C4-2B (cell line): Measurements from ENCODE around the gene MIGA2.
"Not testable (repeated sequence)": the region's sequence is repeated elsewhere in the genome, so short reads cannot be mapped to it uniquely, and the experiment has no call there.

Experiments used
- ZFX ChIP-seq: fragments of 450-650 bp; IDR thresholded peaks from 2 replicates; pipeline ENCODE4 v1.6.1; 2017
- TF ChIP-seq, protein P1 (sequence below): fragments of 450-650 bp; conservative IDR thresholded peaks from 2 replicates; pipeline ENCODE4 v1.5.1; 2017; ENCODE audit warnings: mild to moderate bottlenecking

GRCh38 chr9:129112526-129112925, 76.1 kb downstream of the MIGA2 start:
- TF ChIP-seq, protein P1, sequence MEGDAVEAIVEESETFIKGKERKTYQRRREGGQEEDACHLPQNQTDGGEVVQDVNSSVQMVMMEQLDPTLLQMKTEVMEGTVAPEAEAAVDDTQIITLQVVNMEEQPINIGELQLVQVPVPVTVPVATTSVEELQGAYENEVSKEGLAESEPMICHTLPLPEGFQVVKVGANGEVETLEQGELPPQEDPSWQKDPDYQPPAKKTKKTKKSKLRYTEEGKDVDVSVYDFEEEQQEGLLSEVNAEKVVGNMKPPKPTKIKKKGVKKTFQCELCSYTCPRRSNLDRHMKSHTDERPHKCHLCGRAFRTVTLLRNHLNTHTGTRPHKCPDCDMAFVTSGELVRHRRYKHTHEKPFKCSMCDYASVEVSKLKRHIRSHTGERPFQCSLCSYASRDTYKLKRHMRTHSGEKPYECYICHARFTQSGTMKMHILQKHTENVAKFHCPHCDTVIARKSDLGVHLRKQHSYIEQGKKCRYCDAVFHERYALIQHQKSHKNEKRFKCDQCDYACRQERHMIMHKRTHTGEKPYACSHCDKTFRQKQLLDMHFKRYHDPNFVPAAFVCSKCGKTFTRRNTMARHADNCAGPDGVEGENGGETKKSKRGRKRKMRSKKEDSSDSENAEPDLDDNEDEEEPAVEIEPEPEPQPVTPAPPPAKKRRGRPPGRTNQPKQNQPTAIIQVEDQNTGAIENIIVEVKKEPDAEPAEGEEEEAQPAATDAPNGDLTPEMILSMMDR = not testable (repeated sequence)
- not testable (repeated sequence) for TF ChIP-seq ZFX
